ENCODE results near the gene SEC24D. TPM values are rescaled to one million over a fixed set of nuclear protein-coding genes. Genes with fewer than 3 reads are reported as not detected.

SEC24D gene
- total and polyA plus RNA-seq, 2 of the 8 experiments (the other 6 are each of a cell fraction or from before 2014, with no cell fraction given): 28.9 to 91.6 TPM

- FAIRE-seq (no peak), DNase-seq (ENCODE audit: low read depth in 1 of 2, low spot score in 2 of 2) (no peak)
- no peak overlapping the region for H3K4me2 ChIP-seq (ENCODE audit: insufficient read depth in 1 of 2, low read depth in 2 of 2, low read length in 2 of 2)
- no peak overlapping the region for H4K8ac ChIP-seq (ENCODE audit: extremely low read depth, insufficient read depth, low read length)
- POLR2A ChIA-PET (ENCODE audit: partially characterized antibody): interaction anchor here (0.7 to 1.1 kb wide), 2 partner anchors 9 to 433 kb away, joined by 3 read pairs; no protein-coding TSS in a partner anchor
- no peaks in the 10 kb centered on the region for H3K23me2 ChIP-seq (ENCODE audit: low read depth, low read length)
- H3K23ac ChIP-seq (ENCODE audit: insufficient read length): no peak overlapping the region
- H2AFZ ChIP-seq (ENCODE audit: low read length): no peak overlapping the region
- H3K4me1 ChIP-seq (replicated peaks in 1 of 4; ENCODE audit: control insufficient read depth in 3 of 4, insufficient read depth in 4 of 4, low read length in 3 of 4): peaks cover 0 to 7% (median 4%) of the 10 kb centered on the region in 4 experiments; a peak in 3 of 7 replicates
- TF ChIP-seq SIX5 (IDR thresholded peaks at IDR 0.05; ENCODE audit: low read depth, low read length): no peak
- TF ChIP-seq MAFK (IDR thresholded peaks at IDR 0.05; ENCODE audit: low read depth, low read length): peak; percentile 69; the same call in 1 of the 2 replicates
- H3K79me2 ChIP-seq (ENCODE audit: control insufficient read depth in 1 of 2, insufficient read depth in 2 of 2, low read length in 2 of 2): no peaks in the 10 kb centered on the region
- H4K5ac ChIP-seq (ENCODE audit: insufficient read length, low read depth, low read length): no peak overlapping the region
- no peak overlapping the region for H3K56ac ChIP-seq (replicated peaks; ENCODE audit: insufficient read length, low read depth, low read length)
- H2BK20ac ChIP-seq (ENCODE audit: low read length): no peak overlapping the region
- no peak overlapping the region for H3K14ac ChIP-seq (ENCODE audit: insufficient read length)
- H3K4me3 ChIP-seq (ENCODE audit: extremely low read depth in 1 of 4, insufficient read depth in 2 of 4, low read depth in 3 of 4, low read length in 4 of 4): no peak overlapping the region
- H2AK5ac ChIP-seq (ENCODE audit: low read depth, low read length): no peak overlapping the region
- H3K27ac ChIP-seq (ENCODE audit: low read depth, low read length): no peak overlapping the region
- no peak overlapping the region for H2BK120ac ChIP-seq (replicated peaks; ENCODE audit: low read depth, low read length)
- H4K91ac ChIP-seq (replicated peaks; ENCODE audit: insufficient read length, low read length): no peak overlapping the region
- 87% methylated on average over 1 of the region's 1 CpG; no CpG with 5 or more reads in 1 of the 2 experiments for WGBS, 2 experiments (ENCODE audit: extremely low coverage in 1 of 2, insufficient coverage in 1 of 2, insufficient read length in 1 of 2, insufficient replicate concordance in 2 of 2, low coverage in 1 of 2, low lambda C conversion rate in 2 of 2, missing lambda C conversion rate in 1 of 2)
- no peaks in the 10 kb centered on the region; a peak in 1 of 8 replicates for H3K36me3 ChIP-seq (ENCODE audit: control insufficient read depth in 2 of 4, insufficient read depth in 4 of 4, low read length in 3 of 4)
- H3K27me3 ChIP-seq (replicated peaks in 1 of 4; ENCODE audit: control insufficient read depth in 3 of 4, extremely low read depth in 1 of 4, insufficient read depth in 3 of 4, low read length in 3 of 4): no peaks in the 10 kb centered on the region
- H2BK5ac ChIP-seq (ENCODE audit: low read depth, low read length): no peak overlapping the region
- peaks cover 0 to 4% of the 10 kb centered on the region in 2 experiments for H4K20me1 ChIP-seq (replicated peaks in 1 of 2; ENCODE audit: control insufficient read depth in 1 of 2, insufficient read depth in 2 of 2, low read length in 2 of 2)
- no peak overlapping the region for H2BK12ac ChIP-seq (ENCODE audit: low read depth, low read length)
- CTCF ChIA-PET (ENCODE audit: partially characterized antibody): no interaction called here
- no peaks in the 10 kb centered on the region for H3K9me3 ChIP-seq (ENCODE audit: insufficient read depth in 2 of 2, low read depth in 1 of 2, low read length in 1 of 2)
- H2BK15ac ChIP-seq (ENCODE audit: low read length): no peak overlapping the region
- H3K79me1 ChIP-seq (ENCODE audit: low read depth, low read length): no peaks in the 10 kb centered on the region
- H3K9ac ChIP-seq (replicated peaks in 1 of 4; ENCODE audit: extremely low read depth in 1 of 4, low read depth in 3 of 4, low read length in 3 of 4): no peak overlapping the region
- H3K18ac ChIP-seq (ENCODE audit: extremely low read depth, low read length): no peak overlapping the region
- H3K4ac ChIP-seq (replicated peaks; ENCODE audit: insufficient read length, low read depth, low read length): no peak overlapping the region
Observed at GRCh38 chr4:118776157-118776954, 59.6 kb downstream of the SEC24D start.
